ENCODE data around the gene PDE9A. TPM values are rescaled to one million over a fixed set of nuclear protein-coding genes. Genes with fewer than 3 reads are reported as not detected.
A peak's percentile ranks its signal among the peaks of the same experiment; 100 is the strongest.

The PDE9A gene
- total and polyA plus RNA-seq, 4 donors: 2.6 to 16.2 (median 7.8) TPM

DNA sequence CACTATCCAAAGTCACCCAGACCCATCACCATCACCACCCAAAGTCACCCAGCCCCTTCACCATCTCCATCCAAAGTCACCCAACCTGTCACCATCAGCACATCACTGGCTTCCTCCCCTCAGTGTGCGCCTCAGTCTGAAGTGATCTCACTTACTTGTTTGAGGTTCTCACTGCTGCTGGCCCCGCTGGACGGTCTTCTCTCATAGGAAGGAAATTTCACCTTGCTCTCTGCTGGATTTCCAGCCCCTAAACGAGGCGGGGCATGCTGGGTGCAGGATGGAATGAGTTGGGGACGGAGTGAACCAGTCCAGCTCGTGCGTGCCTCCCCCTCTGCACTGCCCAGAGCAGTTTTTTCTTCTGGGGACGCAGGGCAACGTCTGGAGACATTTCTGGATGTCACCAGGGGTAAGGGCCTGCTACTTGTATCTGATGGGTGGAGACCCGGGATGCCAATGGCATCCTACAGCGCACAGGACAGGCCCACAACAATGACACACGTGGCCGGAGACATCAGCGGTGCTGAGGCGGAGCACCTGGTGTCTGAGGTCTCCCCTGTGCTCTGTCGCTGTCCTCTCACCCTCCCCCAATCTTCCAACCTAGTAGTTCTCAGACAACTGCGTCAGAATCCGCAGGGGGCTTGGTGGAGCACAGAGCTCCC lies 38.6 kb downstream of the PDE9A start:
- 90 to 91% methylated on average over 19 of the region's 19 CpGs for WGBS, 2 donors

DNA sequence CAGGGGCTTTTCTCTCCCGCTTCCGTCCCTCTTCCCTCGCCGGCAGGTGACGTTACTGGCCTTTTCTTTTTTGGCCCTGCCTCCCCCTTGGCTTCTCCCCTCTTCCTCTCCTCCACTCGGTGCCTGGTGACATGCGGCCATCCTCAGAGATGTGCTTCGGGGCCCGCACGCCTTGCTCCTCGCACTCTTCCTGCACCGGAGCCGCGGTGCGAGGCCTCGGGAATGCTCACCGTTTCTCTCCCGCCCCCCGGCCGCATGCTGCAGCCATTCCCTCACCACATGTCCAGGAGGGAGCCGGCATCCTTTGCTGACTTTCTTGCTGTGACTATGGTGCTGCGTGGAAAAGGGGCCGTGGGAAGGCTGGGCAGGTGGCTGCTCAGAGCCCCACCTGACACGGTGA lies 39.3 kb downstream of the PDE9A start:
- H3K9me3 ChIP-seq (ENCODE audit: control insufficient read depth, low read length): no peaks in the 10 kb centered on the region
- intact Hi-C loops (cut with DNase I): no loop called here
- DNase-seq (peak; percentile 38 to 45), ATAC-seq (ENCODE audit: low FRiP score) (no peak)
- no peaks in the 10 kb centered on the region for H3K36me3 ChIP-seq (ENCODE audit: control insufficient read depth in 1 of 2, insufficient read depth in 2 of 2, low read length in 1 of 2)
- no peaks in the 10 kb centered on the region for H3K27me3 ChIP-seq (ENCODE audit: control insufficient read depth in 1 of 2, insufficient read depth in 2 of 2, low read length in 1 of 2)
- no peak overlapping the region for H3K4me3 ChIP-seq (ENCODE audit: low read length in 2 of 2)
- no peaks in the 10 kb centered on the region for H3K4me1 ChIP-seq (ENCODE audit: control insufficient read depth in 1 of 2, insufficient read depth in 2 of 2, low read length in 2 of 2)
- H3K27ac ChIP-seq (ENCODE audit: low read depth in 1 of 2, low read length in 2 of 2): no peak overlapping the region
- WGBS, 2 donors: 95% methylated on average over 21 to 24 of the region's 24 CpGs

More for the DNA sequence above, 38.6 kb downstream of the PDE9A start:
- Histone ChIP-seq H3K27ac (ENCODE audit: low read depth in 1 of 2, low read length in 2 of 2) (no peak overlapping the region), H3K4me1 (ENCODE audit: control insufficient read depth in 1 of 2, insufficient read depth in 2 of 2, low read length in 2 of 2) (no peaks in the 10 kb centered on the region), H3K27me3 (ENCODE audit: control insufficient read depth in 1 of 2, insufficient read depth in 2 of 2, low read length in 1 of 2) (no peaks in the 10 kb centered on the region), H3K9me3 (ENCODE audit: control insufficient read depth, low read length) (no peaks in the 10 kb centered on the region), H3K36me3 (ENCODE audit: control insufficient read depth in 1 of 2, insufficient read depth in 2 of 2, low read length in 1 of 2) (no peaks in the 10 kb centered on the region), H3K4me3 (ENCODE audit: low read length in 2 of 2) (no peak overlapping the region)
- intact Hi-C loops (cut with DNase I): no loop called here
- ATAC-seq (ENCODE audit: low FRiP score) (no peak), DNase-seq (peak in 1 of 2 donors; percentile 68)

DNA sequence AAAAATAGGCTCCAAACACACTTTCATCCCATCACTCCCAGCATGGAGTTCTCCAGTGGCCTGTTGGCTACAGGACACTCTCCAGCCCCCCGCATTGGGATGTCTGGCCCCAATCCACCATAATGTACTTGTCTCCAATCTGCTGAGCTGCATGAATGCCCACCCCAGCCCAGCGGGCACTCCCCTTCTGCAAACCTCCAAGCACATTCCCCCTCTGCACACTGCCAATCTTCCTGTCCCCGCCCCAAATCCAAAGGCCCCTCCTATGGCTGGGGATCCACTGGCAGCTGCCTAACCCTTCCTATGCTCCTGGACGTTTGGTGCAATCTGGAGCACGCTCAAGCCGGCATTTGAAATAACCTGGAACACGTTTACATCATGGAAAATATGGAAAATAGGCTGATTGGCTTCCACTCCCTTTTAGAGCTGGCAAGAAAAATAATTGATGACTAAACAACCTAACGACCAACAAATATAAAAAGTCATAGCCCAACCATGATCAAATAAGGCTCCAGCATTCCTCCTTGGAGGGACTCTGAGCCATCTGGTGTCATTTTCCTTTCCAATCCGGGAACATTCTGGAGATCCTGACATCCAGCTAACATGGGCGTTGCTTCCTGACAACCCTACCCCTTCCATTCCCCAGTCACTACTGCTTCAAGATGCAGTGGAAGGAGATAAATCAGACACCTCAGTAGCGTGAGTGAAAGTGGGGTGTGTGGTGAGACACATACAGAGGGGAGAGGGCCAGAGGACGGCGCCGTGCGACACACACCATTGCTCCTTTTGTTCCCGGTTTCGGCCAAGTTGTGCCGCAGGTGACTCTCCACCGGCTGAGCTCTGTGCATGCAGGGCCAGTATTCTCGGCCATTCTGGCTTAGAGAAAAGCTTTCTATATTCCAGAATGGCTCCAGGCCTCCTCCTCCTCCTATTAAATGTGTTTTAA lies 41.6 kb downstream of the PDE9A start:
- intact Hi-C loops (cut with DNase I): no loop called here
- ATAC-seq (ENCODE audit: low FRiP score): no peak
- 92% methylated on average over 20 of the region's 20 CpGs for WGBS, 2 donors

DNA sequence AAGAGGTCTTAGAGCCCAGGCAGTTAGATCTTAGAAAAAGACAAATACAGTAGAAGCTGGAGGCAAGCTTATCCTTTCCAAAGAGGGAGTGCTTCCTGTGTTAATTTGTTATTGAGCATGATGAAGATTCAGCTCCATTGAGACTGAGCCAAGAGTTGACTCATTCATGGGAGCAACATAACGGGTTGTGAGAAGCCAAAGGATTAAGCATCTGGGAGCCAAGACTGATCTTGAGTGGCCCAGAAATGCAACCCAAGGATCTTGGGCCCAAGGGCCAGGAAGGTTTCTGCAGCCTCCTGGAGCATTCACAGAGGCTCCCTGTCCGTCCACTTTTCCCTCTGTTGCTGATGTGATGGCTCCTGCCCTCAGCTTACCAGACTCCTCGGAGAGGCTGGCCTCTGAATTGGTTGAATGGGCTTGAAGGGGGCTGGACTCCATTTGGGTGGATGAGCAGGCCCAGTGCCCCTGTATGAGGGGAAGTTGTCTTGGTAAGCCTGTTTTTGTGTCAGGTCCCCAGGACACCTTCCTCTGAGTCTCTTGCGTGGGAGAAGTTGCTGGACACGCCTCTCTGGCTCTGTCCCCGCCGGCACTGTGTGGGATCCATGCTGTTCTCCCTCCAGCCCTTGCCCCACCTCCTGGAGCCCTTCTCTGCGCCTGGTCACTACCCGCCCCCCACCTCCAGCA lies 42.4 kb downstream of the PDE9A start:
- intact Hi-C loops (cut with DNase I): no loop called here
- Histone ChIP-seq H3K9me3 (ENCODE audit: control insufficient read depth, low read length) (no peaks in the 10 kb centered on the region), H3K27me3 (ENCODE audit: control insufficient read depth in 1 of 2, insufficient read depth in 2 of 2, low read length in 1 of 2) (no peaks in the 10 kb centered on the region), H3K4me1 (ENCODE audit: control insufficient read depth in 1 of 2, insufficient read depth in 2 of 2, low read length in 2 of 2) (no peaks in the 10 kb centered on the region), H3K4me3 (ENCODE audit: low read length in 2 of 2) (no peak overlapping the region), H3K36me3 (ENCODE audit: control insufficient read depth in 1 of 2, insufficient read depth in 2 of 2, low read length in 1 of 2) (no peaks in the 10 kb centered on the region), H3K27ac (ENCODE audit: low read depth in 1 of 2, low read length in 2 of 2) (no peak overlapping the region)
- ATAC-seq (ENCODE audit: low FRiP score) (peak; percentile 56), DNase-seq (peak in 1 of 2 donors; percentile 33)
- 85 to 88% methylated on average over 9 of the region's 9 CpGs for WGBS, 2 donors

More for the DNA sequence above, 41.6 kb downstream of the PDE9A start:
- H3K9me3 ChIP-seq (ENCODE audit: control insufficient read depth, low read length): no peaks in the 10 kb centered on the region
- H3K27ac ChIP-seq (ENCODE audit: low read depth in 1 of 2, low read length in 2 of 2): no peak overlapping the region
- no peaks in the 10 kb centered on the region for H3K4me1 ChIP-seq (ENCODE audit: control insufficient read depth in 1 of 2, insufficient read depth in 2 of 2, low read length in 2 of 2)
- no peak overlapping the region for H3K4me3 ChIP-seq (ENCODE audit: low read length in 2 of 2)
- peak in 1 of 2 donors; percentile 65 for DNase-seq
- H3K27me3 ChIP-seq (ENCODE audit: control insufficient read depth in 1 of 2, insufficient read depth in 2 of 2, low read length in 1 of 2): no peaks in the 10 kb centered on the region
- H3K36me3 ChIP-seq (ENCODE audit: control insufficient read depth in 1 of 2, insufficient read depth in 2 of 2, low read length in 1 of 2): no peaks in the 10 kb centered on the region

DNA sequence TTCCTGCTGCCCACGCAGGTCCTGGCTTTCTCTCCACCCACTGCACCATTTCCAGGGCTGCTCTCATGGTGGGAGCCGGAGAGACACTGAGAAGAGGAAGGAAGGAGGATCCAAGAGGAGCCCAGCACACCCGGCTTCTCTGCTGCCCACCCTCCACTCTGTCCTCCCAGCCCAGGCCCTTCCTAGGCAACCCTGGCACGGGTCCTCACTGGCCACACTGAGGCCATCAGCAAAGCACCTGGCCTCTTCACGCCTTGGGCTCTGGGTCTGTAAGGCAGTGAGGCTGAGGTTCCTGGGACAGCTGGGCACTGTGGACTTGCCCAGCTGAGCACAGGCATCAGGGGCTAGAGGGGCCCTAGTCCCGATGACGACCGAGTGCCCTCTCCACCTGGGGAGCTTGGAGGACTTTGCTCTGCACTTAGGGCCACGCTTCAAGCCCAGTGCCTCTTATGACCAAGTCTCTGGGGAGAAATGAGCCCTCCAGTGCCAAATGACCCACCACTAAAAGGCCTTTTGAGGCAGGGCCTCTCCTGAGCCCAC lies 43.1 kb downstream of the PDE9A start:
- no peak for ATAC-seq (ENCODE audit: low FRiP score)
- H3K27ac ChIP-seq (ENCODE audit: low read depth in 1 of 2, low read length in 2 of 2): no peak overlapping the region

DNA sequence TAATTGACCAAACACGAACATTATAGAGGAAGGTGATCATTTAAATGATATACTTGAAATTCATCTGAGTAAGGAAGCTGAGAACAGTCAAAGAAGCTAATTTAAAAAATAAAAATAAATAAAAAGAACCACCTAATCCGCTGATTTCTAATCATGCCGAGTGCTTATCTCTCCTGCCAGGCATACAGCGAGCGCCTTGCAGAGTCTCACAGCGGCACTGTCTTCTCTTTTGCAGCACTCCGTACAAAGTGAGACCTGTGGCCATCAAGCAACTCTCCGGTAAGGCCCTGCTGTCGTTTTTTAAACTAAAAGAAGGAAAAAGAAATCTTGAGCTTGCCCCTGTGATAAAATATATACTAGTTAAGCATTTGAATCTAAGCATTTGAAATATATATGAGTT lies 45.3 kb downstream of the PDE9A start:
- Histone ChIP-seq H3K4me3 (ENCODE audit: low read length in 2 of 2) (no peak overlapping the region), H3K36me3 (ENCODE audit: control insufficient read depth in 1 of 2, insufficient read depth in 2 of 2, low read length in 1 of 2) (no peaks in the 10 kb centered on the region), H3K4me1 (ENCODE audit: control insufficient read depth in 1 of 2, insufficient read depth in 2 of 2, low read length in 2 of 2) (no peaks in the 10 kb centered on the region), H3K9me3 (ENCODE audit: control insufficient read depth, low read length) (no peaks in the 10 kb centered on the region), H3K27ac (ENCODE audit: low read depth in 1 of 2, low read length in 2 of 2) (no peak overlapping the region), H3K27me3 (ENCODE audit: control insufficient read depth in 1 of 2, insufficient read depth in 2 of 2, low read length in 1 of 2) (no peaks in the 10 kb centered on the region)
- intact Hi-C loops (cut with DNase I): no loop called here
- ATAC-seq (ENCODE audit: low FRiP score): no peak
- WGBS, 2 donors: 86 to 92% methylated on average over 9 of the region's 9 CpGs
- DNase-seq: peak in 1 of 2 donors; percentile 38

More for the DNA sequence above, 43.1 kb downstream of the PDE9A start:
- H3K4me3 ChIP-seq (ENCODE audit: low read length in 2 of 2): no peak overlapping the region
- peak in 1 of 2 donors; percentile 55 for DNase-seq
- no peaks in the 10 kb centered on the region for H3K27me3 ChIP-seq (ENCODE audit: control insufficient read depth in 1 of 2, insufficient read depth in 2 of 2, low read length in 1 of 2)
- 94% methylated on average over 9 of the region's 9 CpGs for WGBS, 2 donors
- H3K9me3 ChIP-seq (ENCODE audit: control insufficient read depth, low read length): no peaks in the 10 kb centered on the region
- H3K36me3 ChIP-seq (ENCODE audit: control insufficient read depth in 1 of 2, insufficient read depth in 2 of 2, low read length in 1 of 2): no peaks in the 10 kb centered on the region
- intact Hi-C loops (cut with DNase I): no loop called here
- H3K4me1 ChIP-seq (ENCODE audit: control insufficient read depth in 1 of 2, insufficient read depth in 2 of 2, low read length in 2 of 2): no peaks in the 10 kb centered on the region

DNA sequence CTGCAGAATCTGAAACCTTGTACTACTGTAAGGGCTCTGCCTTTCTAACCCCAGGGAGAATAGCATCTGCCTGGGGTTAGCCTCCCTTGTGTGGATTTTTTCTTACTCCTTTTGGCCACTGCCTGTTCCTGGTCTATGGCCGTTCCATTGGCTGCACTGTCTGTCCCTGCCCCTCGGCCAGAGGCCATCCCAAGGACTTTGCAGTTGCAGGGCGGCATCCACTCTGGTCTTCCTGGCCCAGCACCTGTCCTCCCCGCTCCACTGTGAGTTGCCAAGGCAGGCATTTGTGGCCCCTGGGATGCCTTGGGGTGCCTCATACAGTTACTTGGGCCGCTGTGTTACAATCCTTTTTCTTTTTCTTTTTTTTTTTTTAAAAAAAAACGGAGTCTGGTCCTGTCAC lies 45.8 kb downstream of the PDE9A start:
- intact Hi-C loops (cut with DNase I): no loop called here
- H3K27ac ChIP-seq (ENCODE audit: low read depth in 1 of 2, low read length in 2 of 2): no peak overlapping the region
- DNase-seq (peak in 1 of 2 donors; percentile 49), ATAC-seq (ENCODE audit: low FRiP score) (no peak)
- no peaks in the 10 kb centered on the region for H3K36me3 ChIP-seq (ENCODE audit: control insufficient read depth in 1 of 2, insufficient read depth in 2 of 2, low read length in 1 of 2)
- H3K4me3 ChIP-seq (ENCODE audit: low read length in 2 of 2): no peak overlapping the region
- no peaks in the 10 kb centered on the region for H3K9me3 ChIP-seq (ENCODE audit: control insufficient read depth, low read length)
- 89 to 93% methylated on average over 5 to 6 of the region's 6 CpGs for WGBS, 2 donors
- no peaks in the 10 kb centered on the region for H3K27me3 ChIP-seq (ENCODE audit: control insufficient read depth in 1 of 2, insufficient read depth in 2 of 2, low read length in 1 of 2)
- no peaks in the 10 kb centered on the region for H3K4me1 ChIP-seq (ENCODE audit: control insufficient read depth in 1 of 2, insufficient read depth in 2 of 2, low read length in 2 of 2)

DNA sequence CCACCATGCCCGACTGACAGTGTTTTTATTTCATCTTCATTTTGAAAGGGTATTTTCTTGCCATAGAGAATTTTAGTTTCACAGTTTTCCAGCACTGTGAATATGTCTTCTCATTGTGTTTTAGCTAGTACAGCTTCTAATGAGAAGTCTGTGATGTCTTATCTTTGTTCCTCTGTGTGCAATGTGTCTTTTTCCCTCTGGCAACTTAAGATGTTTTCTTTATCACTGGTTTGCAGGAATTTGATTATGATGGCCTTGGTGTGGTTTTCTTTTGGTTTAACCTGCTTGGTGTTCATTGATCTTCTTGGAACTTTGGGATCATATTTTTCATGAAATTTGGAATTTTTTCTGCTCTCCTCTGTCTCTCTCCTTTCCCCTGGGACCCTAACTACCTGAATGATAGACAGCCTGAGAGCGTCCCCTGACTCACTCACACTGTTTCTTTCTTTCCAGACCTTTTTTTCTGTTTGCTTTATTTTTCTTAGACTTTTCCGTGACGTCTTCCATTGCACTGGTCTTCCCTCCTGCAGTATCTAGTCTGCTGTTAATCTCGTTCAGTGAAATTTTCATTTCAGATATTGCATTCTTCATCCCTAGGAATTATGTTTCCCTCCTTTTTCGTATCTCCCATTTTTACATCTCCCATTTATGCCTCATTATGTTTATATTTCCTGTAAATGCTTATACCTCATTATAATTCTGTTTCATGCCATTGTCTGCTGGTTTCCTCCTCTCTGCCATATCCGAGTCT lies 48.5 kb downstream of the PDE9A start:
- Histone ChIP-seq H3K9me3 (ENCODE audit: control insufficient read depth, low read length) (no peaks in the 10 kb centered on the region), H3K27me3 (ENCODE audit: control insufficient read depth in 1 of 2, insufficient read depth in 2 of 2, low read length in 1 of 2) (no peaks in the 10 kb centered on the region), H3K27ac (ENCODE audit: low read depth in 1 of 2, low read length in 2 of 2) (no peak overlapping the region), H3K4me3 (ENCODE audit: low read length in 2 of 2) (no peak overlapping the region), H3K36me3 (ENCODE audit: control insufficient read depth in 1 of 2, insufficient read depth in 2 of 2, low read length in 1 of 2) (no peaks in the 10 kb centered on the region), H3K4me1 (ENCODE audit: control insufficient read depth in 1 of 2, insufficient read depth in 2 of 2, low read length in 2 of 2) (no peaks in the 10 kb centered on the region)
- intact Hi-C loops (cut with DNase I): no loop called here
- 90 to 91% methylated on average over 7 of the region's 7 CpGs for WGBS, 2 donors
- DNase-seq: no peak
- no peak for ATAC-seq (ENCODE audit: low FRiP score)
